Panc1 (cell line): ENCODE measurements around the gene EGFL7. TPM values are rescaled to one million over a fixed set of nuclear protein-coding genes. Genes with fewer than 3 reads are reported as not detected.

Experiments used
- ATAC-seq: fragments of 200-7000 bp; cut with Tn5 transposase; 2 replicates; pipeline ENCODE4 v1.9.1; 2020; ENCODE audit warnings: mild to moderate bottlenecking, moderate library complexity
- BruUV-seq: library from RNA; stranded (reverse); fragments of 400-500 nt; replicated peaks from 2 replicates; lab custom pipeline; 2021; lab: Mats Ljungman, UMichigan
- CTCF ChIA-PET: fragments of 300-600 bp; sonication (Branson Sonifier 250); formaldehyde crosslinking; loops from one replicate; lab custom pipeline; 2022; ENCODE audit warnings: antibody characterized with exemption; lab: Charles Lee
- POLR2A ChIA-PET: fragments of 300-600 bp; sonication (Branson Sonifier 250); formaldehyde crosslinking; loops from one replicate; lab custom pipeline; 2022; ENCODE audit warnings: antibody characterized with exemption; lab: Charles Lee
- DNase-seq: peaks from one replicate; pipeline ENCODE4 v3.0.0-alpha.2; 2010; ENCODE audit warnings: low read depth, low spot score
- H3K27ac ChIP-seq: 2 replicates; pipeline ENCODE4 v1.5.1; 2011; ENCODE audit warnings: mild to moderate bottlenecking, low read length, inconsistent platforms
- H3K27me3 ChIP-seq: fragments of 200-500 bp; sonication (Bioruptor generic); 2 replicates; pipeline ENCODE4 v1.6.0; 2014; ENCODE audit warnings: low read length, inconsistent platforms; ENCODE audit not compliant: control insufficient read depth, insufficient read depth
- H3K36me3 ChIP-seq: fragments of 200-500 bp; sonication (Bioruptor generic); 2 replicates; pipeline ENCODE4 v1.5.1; 2014; ENCODE audit warnings: inconsistent platforms, mild to moderate bottlenecking, low read length, moderate library complexity; ENCODE audit not compliant: control insufficient read depth, insufficient read depth
- H3K4me1 ChIP-seq: 2 replicates; pipeline ENCODE4 v1.5.1; 2011; ENCODE audit warnings: inconsistent platforms, mild to moderate bottlenecking, low read length, moderate library complexity; ENCODE audit not compliant: control insufficient read depth, insufficient read depth
- H3K4me3 ChIP-seq, 2 experiments: 2 replicates each; pipeline ENCODE4 v1.5.1; 2011 to 2012; ENCODE audit warnings: low read depth in 2 of 2, low read length in 2 of 2, mild to moderate bottlenecking in 2 of 2, inconsistent platforms in 1 of 2, moderate library complexity in 1 of 2
- H3K9me3 ChIP-seq: fragments of 200-500 bp; sonication (Bioruptor generic); 2 replicates; pipeline ENCODE4 v1.5.1; 2014; ENCODE audit warnings: low read depth, mild to moderate bottlenecking, inconsistent platforms, low read length, moderate library complexity; ENCODE audit not compliant: control insufficient read depth, insufficient read depth
- CTCF ChIP-seq: fragments of 450-650 bp; IDR thresholded peaks from 2 replicates; pipeline ENCODE4 v1.5.1; 2017; ENCODE audit warnings: mild to moderate bottlenecking
- POLR2AphosphoS5 ChIP-seq: IDR thresholded peaks from 2 replicates; pipeline ENCODE4 v1.6.1; 2012; ENCODE audit warnings: mild to moderate bottlenecking, low read depth, low read length, moderate library complexity
- SIN3A ChIP-seq: IDR thresholded peaks from 2 replicates; pipeline ENCODE4 v1.6.1; 2012; ENCODE audit warnings: low read depth, mild to moderate bottlenecking, low read length, moderate library complexity, borderline replicate concordance; ENCODE audit not compliant: insufficient read depth
- TCF7L2 ChIP-seq: IDR thresholded peaks from 2 replicates; pipeline ENCODE4 v1.6.1; 2011; ENCODE audit warnings: mild to moderate bottlenecking, low read depth, low read length, inconsistent platforms
- in situ Hi-C: cut with HindIII; loops from 2 replicates; pipeline ENCODE4 v1.10.0; 2016; ENCODE audit warnings: low sequenced_read_pairs, low pct_unique_long_range_greater_than_20kb
- intact Hi-C: fragments of 100-400 bp; cut with micrococcal nuclease; formaldehyde crosslinking; loops from one replicate; pipeline ENCODE4 v1.10.0; 2022; ENCODE audit not compliant: unreplicated experiment
- total RNA-seq: library from RNA; stranded (reverse); gene quantifications from one replicate; pipeline ENCODE4 v1.2.1, GENCODE V29; 2021; ENCODE audit not compliant: unreplicated experiment
- TF ChIP-seq, protein P1 (sequence below), 2 experiments: IDR thresholded peaks; 2 replicates each; pipeline ENCODE4 v1.6.1; 2011 to 2012; ENCODE audit warnings: low read depth in 2 of 2, control low read depth in 1 of 2, low read length in 1 of 2, mild to moderate bottlenecking in 1 of 2, moderate library complexity in 1 of 2; ENCODE audit not compliant: insufficient read depth in 1 of 2

The EGFL7 gene
- total RNA-seq, 1 experiment from 2014 or later: 42.3 TPM

DNA sequence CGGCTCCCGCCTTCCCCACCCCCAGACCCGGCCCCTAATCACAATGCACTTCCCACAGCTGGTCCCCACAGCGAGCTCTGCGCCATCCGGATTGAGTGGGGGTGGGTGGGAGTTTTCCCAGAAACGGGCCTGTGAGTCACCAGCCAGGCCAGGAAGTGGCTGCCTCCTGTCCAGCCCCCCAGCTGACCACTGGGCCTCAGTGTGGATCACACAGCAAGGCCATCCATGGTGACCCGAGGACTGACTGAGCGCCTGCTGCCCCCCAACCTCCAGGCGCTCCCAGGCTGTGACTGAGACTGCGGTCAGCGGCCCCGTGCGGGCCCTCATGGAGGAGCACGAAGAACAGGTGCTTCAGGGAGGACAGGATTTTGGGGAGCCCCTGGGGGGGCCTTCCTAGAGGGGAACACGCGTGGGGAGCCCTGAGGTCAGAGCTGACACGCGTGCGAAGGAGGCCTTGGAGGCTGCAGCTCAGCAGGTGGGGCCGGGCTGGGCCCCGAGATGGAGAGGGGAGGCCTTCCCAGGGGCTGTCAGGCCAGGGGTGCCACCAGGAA is 48.3 kb upstream of the EGFL7 start:
- BruUV-seq: no TSS peak
- CTCF ChIA-PET: no interaction called here
- ATAC-seq: no peak

DNA sequence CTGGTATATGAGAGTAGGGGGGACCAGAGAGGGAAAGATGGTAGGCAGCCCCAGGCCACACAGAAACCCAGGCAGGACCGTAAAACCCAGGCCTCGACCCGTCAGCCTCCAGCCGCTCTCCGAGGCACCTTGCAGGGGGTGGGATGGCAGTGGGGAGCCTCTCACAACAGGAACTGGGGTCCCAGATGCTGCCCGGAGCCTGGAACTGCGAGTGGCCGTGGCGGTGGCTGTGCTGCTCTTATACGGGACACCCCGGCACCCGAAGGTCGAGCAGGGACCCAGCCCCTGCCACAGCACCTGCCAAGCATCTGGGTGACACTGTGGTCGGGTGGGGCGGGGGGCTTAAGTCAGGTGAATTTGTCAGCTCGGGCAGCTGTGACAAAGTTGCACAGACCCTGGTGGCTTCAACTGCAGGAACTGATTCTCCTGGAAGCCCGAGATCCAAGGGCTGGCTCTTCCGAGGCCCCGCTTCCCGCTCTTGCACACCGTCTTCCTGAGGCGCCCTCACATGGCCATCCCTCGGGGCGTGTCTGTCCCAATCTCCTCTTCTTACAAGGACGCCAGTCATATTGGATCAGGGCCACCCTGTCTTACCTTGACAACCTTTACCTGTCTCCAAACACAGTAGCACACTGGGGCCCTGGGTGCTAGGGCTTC is 47.6 kb upstream of the EGFL7 start:
- ATAC-seq (peak; percentile 52), DNase-seq (no peak)
- H3K4me1 ChIP-seq: no peaks in the 10 kb centered on the region; the same call in 1 of the 2 replicates
- ChIA-PET CTCF (no interaction called here), POLR2A (no interaction called here)
- no peaks in the 10 kb centered on the region for H3K36me3 ChIP-seq
- TF ChIP-seq POLR2AphosphoS5: no peak
- TF ChIP-seq TCF7L2: no peak
- TF ChIP-seq, protein P1, sequence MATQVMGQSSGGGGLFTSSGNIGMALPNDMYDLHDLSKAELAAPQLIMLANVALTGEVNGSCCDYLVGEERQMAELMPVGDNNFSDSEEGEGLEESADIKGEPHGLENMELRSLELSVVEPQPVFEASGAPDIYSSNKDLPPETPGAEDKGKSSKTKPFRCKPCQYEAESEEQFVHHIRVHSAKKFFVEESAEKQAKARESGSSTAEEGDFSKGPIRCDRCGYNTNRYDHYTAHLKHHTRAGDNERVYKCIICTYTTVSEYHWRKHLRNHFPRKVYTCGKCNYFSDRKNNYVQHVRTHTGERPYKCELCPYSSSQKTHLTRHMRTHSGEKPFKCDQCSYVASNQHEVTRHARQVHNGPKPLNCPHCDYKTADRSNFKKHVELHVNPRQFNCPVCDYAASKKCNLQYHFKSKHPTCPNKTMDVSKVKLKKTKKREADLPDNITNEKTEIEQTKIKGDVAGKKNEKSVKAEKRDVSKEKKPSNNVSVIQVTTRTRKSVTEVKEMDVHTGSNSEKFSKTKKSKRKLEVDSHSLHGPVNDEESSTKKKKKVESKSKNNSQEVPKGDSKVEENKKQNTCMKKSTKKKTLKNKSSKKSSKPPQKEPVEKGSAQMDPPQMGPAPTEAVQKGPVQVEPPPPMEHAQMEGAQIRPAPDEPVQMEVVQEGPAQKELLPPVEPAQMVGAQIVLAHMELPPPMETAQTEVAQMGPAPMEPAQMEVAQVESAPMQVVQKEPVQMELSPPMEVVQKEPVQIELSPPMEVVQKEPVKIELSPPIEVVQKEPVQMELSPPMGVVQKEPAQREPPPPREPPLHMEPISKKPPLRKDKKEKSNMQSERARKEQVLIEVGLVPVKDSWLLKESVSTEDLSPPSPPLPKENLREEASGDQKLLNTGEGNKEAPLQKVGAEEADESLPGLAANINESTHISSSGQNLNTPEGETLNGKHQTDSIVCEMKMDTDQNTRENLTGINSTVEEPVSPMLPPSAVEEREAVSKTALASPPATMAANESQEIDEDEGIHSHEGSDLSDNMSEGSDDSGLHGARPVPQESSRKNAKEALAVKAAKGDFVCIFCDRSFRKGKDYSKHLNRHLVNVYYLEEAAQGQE (IDR thresholded peaks at IDR 0.05; ENCODE audit: insufficient read depth in 1 of 2, low read depth in 2 of 2, low read length in 1 of 2): no peak
- TF ChIP-seq CTCF: no peak; the same call in 1 of the 2 replicates
- no peak for TF ChIP-seq SIN3A
- BruUV-seq: no TSS peak
- no peak overlapping the region for H3K4me3 ChIP-seq
- intact Hi-C loops (no loop called here), in situ Hi-C loops (no loop called here)
- H3K9me3 ChIP-seq: no peaks in the 10 kb centered on the region
- H3K27me3 ChIP-seq: no peaks in the 10 kb centered on the region
- H3K27ac ChIP-seq: no peak overlapping the region

More for the DNA sequence above, 48.3 kb upstream of the EGFL7 start:
- DNase-seq: no peak
- in situ Hi-C loops: no loop called here
- intact Hi-C loops: no loop called here
- H3K9me3 ChIP-seq: no peaks in the 10 kb centered on the region
- TF ChIP-seq CTCF (no peak), POLR2AphosphoS5 (no peak), TCF7L2 (no peak), SIN3A (no peak)
- TF ChIP-seq, protein P1 (IDR thresholded peaks at IDR 0.05; ENCODE audit: insufficient read depth in 1 of 2, low read depth in 2 of 2, low read length in 1 of 2): no peak
- no peak overlapping the region for H3K27ac ChIP-seq
- H3K4me1 ChIP-seq: no peaks in the 10 kb centered on the region; the same call in 1 of the 2 replicates
- no peak overlapping the region for H3K4me3 ChIP-seq
- no peaks in the 10 kb centered on the region for H3K36me3 ChIP-seq
- no peaks in the 10 kb centered on the region for H3K27me3 ChIP-seq
- POLR2A ChIA-PET: no interaction called here
